CD14-positive monocyte (primary cell): ENCODE results near the gene SEPHS2. TPM values are rescaled to one million over a fixed set of nuclear protein-coding genes. Genes with fewer than 3 reads are reported as not detected.

Experiments
- DNase-seq, 3 donors: peaks; one replicate each; pipeline ENCODE4 v3.0.0-alpha.2; 2011 to 2022
- H2AFZ ChIP-seq: 2 replicates; pipeline ENCODE4 v1.6.0; 2012; ENCODE audit warnings: mild to moderate bottlenecking, low read depth, low read length, inconsistent platforms; ENCODE audit not compliant: insufficient read depth, poor library complexity, severe bottlenecking
- H3K27ac ChIP-seq, 2 donors: 1 replicate in 1 of 2; 2 replicates in 1 of 2; pipeline ENCODE4 v1.5.1; 2012 to 2013; ENCODE audit warnings: low read length in 2 of 2, control low read depth in 1 of 2, inconsistent platforms in 1 of 2, low read depth in 1 of 2, mild to moderate bottlenecking in 1 of 2
- H3K27me3 ChIP-seq, 2 donors: one replicate each; pipeline versions ENCODE4 v1.6.0 to v1.6.1; 2011 to 2013; ENCODE audit warnings: low read length in 2 of 2; ENCODE audit not compliant: control insufficient read depth in 2 of 2, insufficient read depth in 2 of 2
- H3K36me3 ChIP-seq, 2 donors: replicated peaks in 1 of 2; 1 replicate in 1 of 2; 2 replicates in 1 of 2; pipeline versions ENCODE4 v1.5.1 to v1.6.1; 2012 to 2013; ENCODE audit warnings: low read length in 2 of 2, control low read depth in 1 of 2, inconsistent platforms in 1 of 2, mild to moderate bottlenecking in 1 of 2; ENCODE audit not compliant: insufficient read depth in 2 of 2, control insufficient read depth in 1 of 2
- H3K4me1 ChIP-seq, 2 donors: 1 replicate in 1 of 2; 2 replicates in 1 of 2; pipeline versions ENCODE4 v1.5.1 to v1.6.1; 2012 to 2013; ENCODE audit warnings: low read length in 2 of 2, control low read depth in 1 of 2, inconsistent platforms in 1 of 2, mild to moderate bottlenecking in 1 of 2, moderate library complexity in 1 of 2; ENCODE audit not compliant: insufficient read depth in 2 of 2, control insufficient read depth in 1 of 2
- H3K4me2 ChIP-seq: replicated peaks from 2 replicates; pipeline ENCODE3; 2012; ENCODE audit warnings: low read length, moderate library complexity, mild to moderate bottlenecking; ENCODE audit not compliant: poor library complexity, severe bottlenecking; ENCODE audit errors: extremely low read depth
- H3K4me3 ChIP-seq, 3 experiments: fragments of 200-600 bp in 1 of 3; sonication (generic) in 1 of 3; replicated peaks in 1 of 3; 1 replicate in 2 of 3; 2 replicates in 1 of 3; pipeline ENCODE4 v1.5.1; 2011 to 2013; ENCODE audit warnings: low read length in 3 of 3, mild to moderate bottlenecking in 3 of 3, control low read depth in 2 of 3, low read depth in 2 of 3, inconsistent platforms in 1 of 3, moderate library complexity in 1 of 3
- H3K79me2 ChIP-seq: 2 replicates; pipeline ENCODE4 v1.6.0; 2012; ENCODE audit warnings: mild to moderate bottlenecking, control low read depth, inconsistent platforms, low read length, moderate library complexity; ENCODE audit not compliant: insufficient read depth
- H3K9ac ChIP-seq: 2 replicates; pipeline ENCODE4 v1.6.0; 2017; ENCODE audit warnings: low read length, mild to moderate bottlenecking; ENCODE audit not compliant: insufficient read depth, poor library complexity, severe bottlenecking
- H3K9me3 ChIP-seq, 2 donors: replicated peaks in 1 of 2; 1 replicate in 1 of 2; 2 replicates in 1 of 2; pipeline versions ENCODE4 v1.5.1 to v1.6.1; 2012 to 2013; ENCODE audit warnings: low read length in 2 of 2, control low read depth in 1 of 2; ENCODE audit not compliant: control insufficient read depth in 1 of 2, insufficient read depth in 1 of 2
- H4K20me1 ChIP-seq: 2 replicates; pipeline ENCODE4 v1.6.0; 2012; ENCODE audit warnings: mild to moderate bottlenecking, low read length, control low read depth, moderate library complexity; ENCODE audit not compliant: insufficient read depth
- H3K27ac Mint-ChIP-seq, 7 donors: one replicate each; pipeline ENCODE4 v1.8.0; 2020; ENCODE audit warnings: mild to moderate bottlenecking in 7 of 7, mixed read lengths in 7 of 7, moderate library complexity in 6 of 7, inconsistent platforms in 2 of 7
- H3K27me3 Mint-ChIP-seq, 3 donors: one replicate each; pipeline ENCODE4 v1.8.0; 2021 to 2022; ENCODE audit warnings: low read depth in 3 of 3, mild to moderate bottlenecking in 3 of 3, mixed read lengths in 3 of 3, moderate library complexity in 3 of 3, inconsistent platforms in 1 of 3
- H3K36me3 Mint-ChIP-seq, 2 donors: one replicate each; pipeline ENCODE4 v1.8.0; 2020; ENCODE audit warnings: mixed read lengths in 2 of 2, inconsistent platforms in 1 of 2, mild to moderate bottlenecking in 1 of 2
- H3K4me1 Mint-ChIP-seq: one replicate; pipeline ENCODE4 v1.8.0; 2020; ENCODE audit warnings: mild to moderate bottlenecking, mixed read lengths
- H3K4me3 Mint-ChIP-seq, 2 donors: one replicate each; pipeline ENCODE4 v1.8.0; 2020; ENCODE audit warnings: mild to moderate bottlenecking in 2 of 2, mixed read lengths in 2 of 2, moderate library complexity in 1 of 2
- H3K9me3 Mint-ChIP-seq, 7 donors: one replicate each; pipeline ENCODE4 v1.8.0; 2020 to 2022; ENCODE audit warnings: mixed read lengths in 7 of 7, mild to moderate bottlenecking in 6 of 7, moderate library complexity in 6 of 7, inconsistent platforms in 2 of 7
- CTCF ChIP-seq: fragments of 200-600 bp; IDR thresholded peaks from one replicate; pipeline ENCODE4 v1.8.0; 2022; ENCODE audit warnings: antibody characterized with exemption, mild to moderate bottlenecking
- WGBS: methylation state at CpG from one replicate; pipeline ENCODE4 v1.1.5; 2013; ENCODE audit warnings: missing lambda C conversion rate; ENCODE audit not compliant: insufficient coverage; 5-methylcytosine and 5-hydroxymethylcytosine counted together
- intact Hi-C, 2 donors: fragments of 100-400 bp; cut with micrococcal nuclease; formaldehyde crosslinking; loops; one replicate each; pipeline versions ENCODE4 v1.15.0 to v1.15.1; 2023
- polyA plus RNA-seq, 3 donors: library from polyadenylated mRNA; depleted of rRNA in 1 of 3; unstranded in 2 of 3; stranded (reverse) in 1 of 3; fragments of 300-500 nt in 2 of 3; fragments of >200 nt in 1 of 3; fragmentation: Illumina TruSeq in 2 of 3; gene quantifications; 1 replicate in 2 of 3; 2 replicates in 1 of 3; pipeline ENCODE4 v1.2.3, GENCODE V29; 2012 to 2021

Gene SEPHS2
- polyA plus RNA-seq, 3 donors = 12.8 to 56.4 (median 54.2) TPM

- Histone ChIP-seq H2AFZ (peak overlapping the region; percentile 91), H3K27me3 (no peaks in the 10 kb centered on the region), H3K9ac (peak overlapping the region; percentile 64), H3K9me3 (no peaks in the 10 kb centered on the region), H3K27ac (peak overlapping the region in 1 of 2 donors; percentile 8), H3K79me2 (no peaks in the 10 kb centered on the region), H3K4me2 (peak overlapping the region; percentile 85), H3K36me3 (peaks cover 0 to 9% of the 10 kb centered on the region in 2 donors), H4K20me1 (no peaks in the 10 kb centered on the region), H3K4me3 (peak overlapping the region; percentile 51 to 74 (median 58)), H3K4me1 (peaks cover 24 to 38% of the 10 kb centered on the region in 2 donors)
- Mint-ChIP-seq H3K36me3 (peaks cover 3 to 5% of the 10 kb centered on the region in 2 donors), H3K27me3 (peaks cover 0 to 3% (median 1%) of the 10 kb centered on the region in 3 donors), H3K4me1 (peaks cover 27% of the 10 kb centered on the region), H3K9me3 (peaks cover 0 to 2% (median 0%) of the 10 kb centered on the region in 7 donors), H3K27ac (peak overlapping the region in 2 of 7 donors; percentile 55 to 73), H3K4me3 (peak overlapping the region; percentile 69 to 74)
- 82% methylated on average over 4 of the region's 19 CpGs for WGBS
- no peak for TF ChIP-seq CTCF
- no peak for DNase-seq
- intact Hi-C loops = loop anchor here (2.0 to 10.0 kb wide), 3 partner anchors 37 to 71 kb away; partner anchors contain the start of genes CD2BP2 (in 1 of the 2) and TBC1D10B (in 1 of the 2)
Observed at GRCh38 chr16:30407804-30408534, 37.7 kb downstream of the SEPHS2 start.

GRCh38 chr16:30407102-30407803, 38.4 kb downstream of the SEPHS2 start, which contains the start of gene ZNF771:
Gene ZNF771, plus strand, starts transcription at chr16:30407606. Its CDS starts 448 bp downstream, at chr16:30408054.
- intact Hi-C loops = loop anchor here (5.0 to 10.0 kb wide), 2 partner anchors 52 to 70 kb away; partner anchors contain the start of gene CD2BP2 (in 1 of the 2)
- no peaks in the 10 kb centered on the region for H3K79me2 ChIP-seq
- peak within 1 kb of the TSS; percentile 64 for H3K9ac ChIP-seq
- H2AFZ ChIP-seq = peak within 1 kb of the TSS; percentile 91
- peaks cover 28% of the 10 kb centered on the region for H3K4me1 Mint-ChIP-seq
- H3K4me3 ChIP-seq = peak within 1 kb of the TSS; percentile 51 to 74 (median 58)
- peak; percentile 80 to 83 (median 81) for DNase-seq
- TF ChIP-seq CTCF = no peak
- no peaks in the 10 kb centered on the region for H3K27me3 ChIP-seq
- H3K36me3 ChIP-seq = peaks cover 0 to 7% of the 10 kb centered on the region in 2 donors
- WGBS = under 1% methylated on average over 62 of the region's 65 CpGs
- no peaks in the 10 kb centered on the region for H3K9me3 ChIP-seq
- H3K4me2 ChIP-seq = peak within 1 kb of the TSS; percentile 85
- peaks cover 0 to 2% (median 0%) of the 10 kb centered on the region in 7 donors for H3K9me3 Mint-ChIP-seq
- peak within 1 kb of the TSS; percentile 42 to 84 (median 57) for H3K27ac Mint-ChIP-seq
- H3K27ac ChIP-seq = peak within 1 kb of the TSS in 1 of 2 donors; percentile 8
- H3K4me1 ChIP-seq = peaks cover 24 to 40% of the 10 kb centered on the region in 2 donors
- H3K27me3 Mint-ChIP-seq = peaks cover 0 to 4% (median 3%) of the 10 kb centered on the region in 3 donors
- peak within 1 kb of the TSS; percentile 86 to 95 for H3K4me3 Mint-ChIP-seq
- H3K36me3 Mint-ChIP-seq = peaks cover 3 to 5% of the 10 kb centered on the region in 2 donors
- H4K20me1 ChIP-seq = no peaks in the 10 kb centered on the region
